Measurements from ENCODE around the gene PLGRKT.

The PLGRKT gene

DNA sequence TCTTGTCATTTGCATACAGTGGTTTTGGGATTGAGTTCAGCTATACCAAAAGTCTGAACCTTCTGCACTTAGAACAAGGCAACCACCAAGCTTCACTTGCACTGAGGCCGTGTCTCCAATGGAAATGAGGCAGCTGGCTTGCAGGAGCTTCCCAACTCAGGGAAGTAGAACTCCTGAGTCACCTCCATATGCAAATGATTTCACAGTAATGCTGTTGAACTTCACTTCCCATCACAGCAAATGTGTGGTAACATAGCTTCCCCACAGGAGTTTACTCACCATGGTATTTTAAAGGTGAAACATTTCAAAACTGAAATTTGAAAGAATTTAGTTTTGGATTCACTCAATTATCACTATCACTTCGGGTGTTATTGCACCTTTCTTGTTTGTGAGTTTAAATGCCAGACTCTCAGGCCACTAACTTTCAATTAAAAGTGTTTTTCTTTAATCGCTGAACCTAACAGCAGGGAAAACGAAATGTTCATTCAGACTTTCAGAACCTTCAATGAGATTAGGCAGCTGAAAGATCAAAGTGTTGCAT lies 21.6 kb upstream of the PLGRKT start:
- Mint-ChIP-seq H3K27me3 (ENCODE audit: low read depth, poor library complexity) (no peaks in the 10 kb centered on the region), H3K27ac (no peak overlapping the region), H3K36me3 (ENCODE audit: low read depth) (no peaks in the 10 kb centered on the region), H3K4me1 (no peaks in the 10 kb centered on the region), H3K9me3 (no peaks in the 10 kb centered on the region), H3K4me3 (no peak overlapping the region)
- TF ChIP-seq, protein P1, sequence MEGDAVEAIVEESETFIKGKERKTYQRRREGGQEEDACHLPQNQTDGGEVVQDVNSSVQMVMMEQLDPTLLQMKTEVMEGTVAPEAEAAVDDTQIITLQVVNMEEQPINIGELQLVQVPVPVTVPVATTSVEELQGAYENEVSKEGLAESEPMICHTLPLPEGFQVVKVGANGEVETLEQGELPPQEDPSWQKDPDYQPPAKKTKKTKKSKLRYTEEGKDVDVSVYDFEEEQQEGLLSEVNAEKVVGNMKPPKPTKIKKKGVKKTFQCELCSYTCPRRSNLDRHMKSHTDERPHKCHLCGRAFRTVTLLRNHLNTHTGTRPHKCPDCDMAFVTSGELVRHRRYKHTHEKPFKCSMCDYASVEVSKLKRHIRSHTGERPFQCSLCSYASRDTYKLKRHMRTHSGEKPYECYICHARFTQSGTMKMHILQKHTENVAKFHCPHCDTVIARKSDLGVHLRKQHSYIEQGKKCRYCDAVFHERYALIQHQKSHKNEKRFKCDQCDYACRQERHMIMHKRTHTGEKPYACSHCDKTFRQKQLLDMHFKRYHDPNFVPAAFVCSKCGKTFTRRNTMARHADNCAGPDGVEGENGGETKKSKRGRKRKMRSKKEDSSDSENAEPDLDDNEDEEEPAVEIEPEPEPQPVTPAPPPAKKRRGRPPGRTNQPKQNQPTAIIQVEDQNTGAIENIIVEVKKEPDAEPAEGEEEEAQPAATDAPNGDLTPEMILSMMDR (IDR thresholded peaks at IDR 0.05): no peak
- DNase-seq: no peak

DNA sequence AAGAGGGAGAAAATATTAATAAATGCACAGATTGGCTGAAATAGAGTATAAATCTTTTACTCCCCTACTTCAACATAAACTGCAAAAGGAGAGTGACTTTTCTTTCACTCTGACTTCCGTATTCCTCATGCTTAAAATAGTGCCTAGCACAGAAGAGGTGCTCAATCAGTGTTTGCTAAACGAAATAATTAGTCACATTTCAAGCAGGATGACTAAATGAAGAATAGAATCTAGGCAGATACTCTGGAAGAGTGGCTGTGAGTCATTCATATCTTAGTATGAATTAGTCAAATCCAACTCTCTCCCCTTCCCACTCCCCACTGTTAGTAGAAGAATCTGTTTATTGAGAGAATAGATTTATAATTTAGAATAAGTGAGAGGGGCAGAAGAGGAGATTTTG lies 17.5 kb upstream of the PLGRKT start:
- Mint-ChIP-seq H3K4me1 (peaks cover 3% of the 10 kb centered on the region), H3K27me3 (ENCODE audit: low read depth, poor library complexity) (peaks cover 12% of the 10 kb centered on the region), H3K9me3 (no peaks in the 10 kb centered on the region), H3K4me3 (no peak overlapping the region), H3K27ac (no peak overlapping the region), H3K36me3 (ENCODE audit: low read depth) (no peaks in the 10 kb centered on the region)
- TF ChIP-seq, protein P1 (IDR thresholded peaks at IDR 0.05): no peak
- DNase-seq: no peak

DNA sequence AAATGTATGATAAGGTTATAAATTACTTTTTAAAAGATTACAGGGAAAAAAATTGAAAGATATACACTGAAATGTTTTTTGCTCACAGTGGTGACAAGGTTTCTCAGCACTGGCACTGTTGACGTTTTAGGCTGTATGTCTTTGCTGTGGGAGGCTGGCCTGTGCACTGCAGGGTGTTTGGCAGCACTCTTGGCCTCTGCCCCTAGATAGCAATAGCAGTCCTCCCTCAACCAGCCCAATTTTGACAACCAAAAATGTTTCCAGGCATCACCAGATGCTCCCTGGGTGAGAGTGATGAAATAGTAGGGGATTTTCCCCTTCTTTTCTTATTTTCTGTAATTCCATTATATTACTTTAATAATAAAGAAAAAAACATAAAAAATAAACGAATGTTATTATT lies 15.9 kb upstream of the PLGRKT start:
- no peaks in the 10 kb centered on the region for H3K9me3 Mint-ChIP-seq
- no peaks in the 10 kb centered on the region for H3K36me3 Mint-ChIP-seq (ENCODE audit: low read depth)

DNA sequence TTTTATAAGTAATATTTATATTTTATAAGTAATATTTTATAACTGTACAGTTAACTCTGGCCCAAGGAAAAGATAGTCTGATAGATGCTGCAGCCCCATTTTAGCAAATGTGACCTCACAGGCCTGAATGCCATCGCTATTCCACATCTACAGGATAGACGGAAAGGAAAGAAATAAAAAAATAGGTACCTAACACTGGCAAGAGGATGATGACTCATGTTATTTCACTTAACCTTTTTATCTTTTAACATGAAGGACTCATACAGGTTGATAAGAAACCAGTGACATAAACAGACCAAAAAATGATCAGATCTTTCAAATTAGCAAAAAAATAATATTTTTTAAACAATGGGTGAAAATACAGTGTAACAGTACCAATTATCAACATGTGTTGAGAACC lies 15.3 kb upstream of the PLGRKT start:
- peaks cover 5% of the 10 kb centered on the region for H3K4me1 Mint-ChIP-seq
- no peaks in the 10 kb centered on the region for H3K9me3 Mint-ChIP-seq
- no peaks in the 10 kb centered on the region for H3K36me3 Mint-ChIP-seq (ENCODE audit: low read depth)
- DNase-seq: no peak
- H3K27ac Mint-ChIP-seq: no peak overlapping the region
- H3K27me3 Mint-ChIP-seq (ENCODE audit: low read depth, poor library complexity): peaks cover 27% of the 10 kb centered on the region
- H3K4me3 Mint-ChIP-seq: no peak overlapping the region
- TF ChIP-seq, protein P1 (IDR thresholded peaks at IDR 0.05): no peak

More for the DNA sequence above, 15.9 kb upstream of the PLGRKT start:
- Mint-ChIP-seq H3K4me1 (peaks cover 5% of the 10 kb centered on the region), H3K27me3 (ENCODE audit: low read depth, poor library complexity) (peaks cover 22% of the 10 kb centered on the region), H3K27ac (no peak overlapping the region), H3K4me3 (no peak overlapping the region)
- no peak for DNase-seq
- TF ChIP-seq, protein P1 (IDR thresholded peaks at IDR 0.05): no peak

DNA sequence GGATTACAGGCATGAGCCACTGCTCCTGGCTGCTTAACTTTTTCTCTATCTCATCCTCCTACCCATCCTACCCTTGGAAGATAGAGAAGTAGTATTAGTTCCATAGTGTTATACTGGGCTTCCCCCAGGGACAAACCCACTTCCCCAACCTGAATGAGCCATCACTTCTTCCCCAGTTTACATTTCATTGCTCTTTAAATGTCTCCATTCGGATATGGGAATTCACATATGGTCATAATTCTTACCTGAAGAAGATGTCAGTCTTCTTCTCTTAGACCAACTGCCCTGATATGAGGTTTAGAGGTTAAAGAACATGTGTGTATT lies 14.5 kb upstream of the PLGRKT start:
- Mint-ChIP-seq H3K9me3 (no peaks in the 10 kb centered on the region), H3K27me3 (ENCODE audit: low read depth, poor library complexity) (peaks cover 27% of the 10 kb centered on the region), H3K4me1 (peaks cover 5% of the 10 kb centered on the region), H3K4me3 (no peak overlapping the region), H3K27ac (no peak overlapping the region), H3K36me3 (ENCODE audit: low read depth) (no peaks in the 10 kb centered on the region)
- TF ChIP-seq, protein P1 (IDR thresholded peaks at IDR 0.05): no peak
- DNase-seq: no peak

DNA sequence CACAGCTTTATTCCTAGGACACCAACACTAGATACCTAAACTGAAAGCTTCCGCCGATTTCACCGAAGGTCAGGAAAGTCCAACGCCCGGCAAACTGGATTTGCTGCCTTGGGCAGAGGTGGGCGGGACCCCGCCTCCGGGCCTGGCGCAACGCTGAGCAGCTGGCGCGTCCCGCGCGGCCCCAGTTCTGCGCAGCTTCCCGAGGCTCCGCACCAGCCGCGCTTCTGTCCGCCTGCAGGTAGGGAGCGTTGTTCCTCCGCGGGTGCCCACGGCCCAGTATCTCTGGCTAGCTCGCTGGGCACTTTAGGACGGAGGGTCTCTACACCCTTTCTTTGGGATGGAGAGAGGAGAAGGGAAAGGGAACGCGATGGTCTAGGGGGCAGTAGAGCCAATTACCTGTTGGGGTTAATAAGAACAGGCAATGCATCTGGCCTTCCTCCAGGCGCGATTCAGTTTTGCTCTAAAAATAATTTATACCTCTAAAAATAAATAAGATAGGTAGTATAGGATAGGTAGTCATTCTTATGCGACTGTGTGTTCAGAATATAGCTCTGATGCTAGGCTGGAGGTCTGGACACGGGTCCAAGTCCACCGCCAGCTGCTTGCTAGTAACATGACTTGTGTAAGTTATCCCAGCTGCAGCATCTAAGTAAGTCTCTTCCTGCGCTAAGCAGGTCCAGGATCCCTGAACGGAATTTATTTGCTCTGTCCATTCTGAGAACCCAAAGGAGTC lies 12.8 kb upstream of the PLGRKT start, which contains the start of gene CD274:
Gene CD274 (plus strand): TSS at position 184 of the 733 bp plus-strand sequence. CDS start 5,572 bp downstream, outside the sequence.
- DNase-seq: peak; percentile 80
- TF ChIP-seq, protein P1 (IDR thresholded peaks at IDR 0.05): peak; percentile 39
- Mint-ChIP-seq H3K9me3 (no peaks in the 10 kb centered on the region), H3K36me3 (ENCODE audit: low read depth) (no peaks in the 10 kb centered on the region), H3K27me3 (ENCODE audit: low read depth, poor library complexity) (peaks cover 30% of the 10 kb centered on the region), H3K4me3 (peak within 1 kb of the TSS; percentile 81), H3K27ac (no peak within 1 kb of the TSS), H3K4me1 (peaks cover 5% of the 10 kb centered on the region)
